CD14-positive monocyte (primary cell): Measurements from ENCODE around the gene CSGALNACT2. TPM values are rescaled to one million over a fixed set of nuclear protein-coding genes. Genes with fewer than 3 reads are reported as not detected.

Experiments used
- DNase-seq, 3 donors: peaks; one replicate each; pipeline ENCODE4 v3.0.0-alpha.2; 2011 to 2022
- H2AFZ ChIP-seq: 2 replicates; pipeline ENCODE4 v1.6.0; 2012; ENCODE audit warnings: mild to moderate bottlenecking, low read depth, low read length, inconsistent platforms; ENCODE audit not compliant: insufficient read depth, poor library complexity, severe bottlenecking
- H3K27ac ChIP-seq, 2 donors: 1 replicate in 1 of 2; 2 replicates in 1 of 2; pipeline ENCODE4 v1.5.1; 2012 to 2013; ENCODE audit warnings: low read length in 2 of 2, control low read depth in 1 of 2, inconsistent platforms in 1 of 2, low read depth in 1 of 2, mild to moderate bottlenecking in 1 of 2
- H3K27me3 ChIP-seq, 2 donors: one replicate each; pipeline versions ENCODE4 v1.6.0 to v1.6.1; 2011 to 2013; ENCODE audit warnings: low read length in 2 of 2; ENCODE audit not compliant: control insufficient read depth in 2 of 2, insufficient read depth in 2 of 2
- H3K36me3 ChIP-seq, 2 donors: replicated peaks in 1 of 2; 1 replicate in 1 of 2; 2 replicates in 1 of 2; pipeline versions ENCODE4 v1.5.1 to v1.6.1; 2012 to 2013; ENCODE audit warnings: low read length in 2 of 2, control low read depth in 1 of 2, inconsistent platforms in 1 of 2, mild to moderate bottlenecking in 1 of 2; ENCODE audit not compliant: insufficient read depth in 2 of 2, control insufficient read depth in 1 of 2
- H3K4me1 ChIP-seq, 2 donors: 1 replicate in 1 of 2; 2 replicates in 1 of 2; pipeline versions ENCODE4 v1.5.1 to v1.6.1; 2012 to 2013; ENCODE audit warnings: low read length in 2 of 2, control low read depth in 1 of 2, inconsistent platforms in 1 of 2, mild to moderate bottlenecking in 1 of 2, moderate library complexity in 1 of 2; ENCODE audit not compliant: insufficient read depth in 2 of 2, control insufficient read depth in 1 of 2
- H3K4me2 ChIP-seq: replicated peaks from 2 replicates; pipeline ENCODE3; 2012; ENCODE audit warnings: low read length, moderate library complexity, mild to moderate bottlenecking; ENCODE audit not compliant: poor library complexity, severe bottlenecking; ENCODE audit errors: extremely low read depth
- H3K4me3 ChIP-seq, 3 experiments: fragments of 200-600 bp in 1 of 3; sonication (generic) in 1 of 3; replicated peaks in 1 of 3; 1 replicate in 2 of 3; 2 replicates in 1 of 3; pipeline ENCODE4 v1.5.1; 2011 to 2013; ENCODE audit warnings: low read length in 3 of 3, mild to moderate bottlenecking in 3 of 3, control low read depth in 2 of 3, low read depth in 2 of 3, inconsistent platforms in 1 of 3, moderate library complexity in 1 of 3
- H3K79me2 ChIP-seq: 2 replicates; pipeline ENCODE4 v1.6.0; 2012; ENCODE audit warnings: mild to moderate bottlenecking, control low read depth, inconsistent platforms, low read length, moderate library complexity; ENCODE audit not compliant: insufficient read depth
- H3K9ac ChIP-seq: 2 replicates; pipeline ENCODE4 v1.6.0; 2017; ENCODE audit warnings: low read length, mild to moderate bottlenecking; ENCODE audit not compliant: insufficient read depth, poor library complexity, severe bottlenecking
- H3K9me3 ChIP-seq, 2 donors: replicated peaks in 1 of 2; 1 replicate in 1 of 2; 2 replicates in 1 of 2; pipeline versions ENCODE4 v1.5.1 to v1.6.1; 2012 to 2013; ENCODE audit warnings: low read length in 2 of 2, control low read depth in 1 of 2; ENCODE audit not compliant: control insufficient read depth in 1 of 2, insufficient read depth in 1 of 2
- H4K20me1 ChIP-seq: 2 replicates; pipeline ENCODE4 v1.6.0; 2012; ENCODE audit warnings: mild to moderate bottlenecking, low read length, control low read depth, moderate library complexity; ENCODE audit not compliant: insufficient read depth
- H3K27ac Mint-ChIP-seq, 7 donors: one replicate each; pipeline ENCODE4 v1.8.0; 2020; ENCODE audit warnings: mild to moderate bottlenecking in 7 of 7, mixed read lengths in 7 of 7, moderate library complexity in 6 of 7, inconsistent platforms in 2 of 7
- H3K27me3 Mint-ChIP-seq, 3 donors: one replicate each; pipeline ENCODE4 v1.8.0; 2021 to 2022; ENCODE audit warnings: low read depth in 3 of 3, mild to moderate bottlenecking in 3 of 3, mixed read lengths in 3 of 3, moderate library complexity in 3 of 3, inconsistent platforms in 1 of 3
- H3K36me3 Mint-ChIP-seq, 2 donors: one replicate each; pipeline ENCODE4 v1.8.0; 2020; ENCODE audit warnings: mixed read lengths in 2 of 2, inconsistent platforms in 1 of 2, mild to moderate bottlenecking in 1 of 2
- H3K4me1 Mint-ChIP-seq: one replicate; pipeline ENCODE4 v1.8.0; 2020; ENCODE audit warnings: mild to moderate bottlenecking, mixed read lengths
- H3K4me3 Mint-ChIP-seq, 2 donors: one replicate each; pipeline ENCODE4 v1.8.0; 2020; ENCODE audit warnings: mild to moderate bottlenecking in 2 of 2, mixed read lengths in 2 of 2, moderate library complexity in 1 of 2
- H3K9me3 Mint-ChIP-seq, 7 donors: one replicate each; pipeline ENCODE4 v1.8.0; 2020 to 2022; ENCODE audit warnings: mixed read lengths in 7 of 7, mild to moderate bottlenecking in 6 of 7, moderate library complexity in 6 of 7, inconsistent platforms in 2 of 7
- CTCF ChIP-seq: fragments of 200-600 bp; IDR thresholded peaks from one replicate; pipeline ENCODE4 v1.8.0; 2022; ENCODE audit warnings: antibody characterized with exemption, mild to moderate bottlenecking
- WGBS: methylation state at CpG from one replicate; pipeline ENCODE4 v1.1.5; 2013; ENCODE audit warnings: missing lambda C conversion rate; ENCODE audit not compliant: insufficient coverage; 5-methylcytosine and 5-hydroxymethylcytosine counted together
- intact Hi-C, 2 donors: fragments of 100-400 bp; cut with micrococcal nuclease; formaldehyde crosslinking; loops; one replicate each; pipeline versions ENCODE4 v1.15.0 to v1.15.1; 2023
- polyA plus RNA-seq, 3 donors: library from polyadenylated mRNA; depleted of rRNA in 1 of 3; unstranded in 2 of 3; stranded (reverse) in 1 of 3; fragments of 300-500 nt in 2 of 3; fragments of >200 nt in 1 of 3; fragmentation: Illumina TruSeq in 2 of 3; gene quantifications; 1 replicate in 2 of 3; 2 replicates in 1 of 3; pipeline ENCODE4 v1.2.3, GENCODE V29; 2012 to 2021

CSGALNACT2 gene
- polyA plus RNA-seq, 3 donors = 43.7 to 80.1 (median 48.2) TPM

GRCh38 chr10:43166880-43167497, 28.7 kb downstream of the CSGALNACT2 start:
- Histone ChIP-seq H3K36me3 (peaks cover 52 to 80% of the 10 kb centered on the region in 2 donors), H3K4me1 (peaks cover 25 to 40% of the 10 kb centered on the region in 2 donors), H3K79me2 (peaks cover 89% of the 10 kb centered on the region), H2AFZ (no peak overlapping the region), H3K27ac (peak overlapping the region in 1 of 2 donors; percentile 60), H3K9me3 (no peaks in the 10 kb centered on the region), H3K9ac (no peak overlapping the region), H3K4me2 (no peak overlapping the region), H3K27me3 (no peaks in the 10 kb centered on the region), H3K4me3 (no peak overlapping the region), H4K20me1 (peaks cover 91% of the 10 kb centered on the region)
- Mint-ChIP-seq H3K27me3 (no peaks in the 10 kb centered on the region), H3K9me3 (peaks cover 0 to 3% (median 0%) of the 10 kb centered on the region in 7 donors), H3K36me3 (peaks cover 62 to 70% of the 10 kb centered on the region in 2 donors), H3K4me3 (no peak overlapping the region), H3K27ac (peak overlapping the region; percentile 71 to 91 (median 76)), H3K4me1 (peaks cover 32% of the 10 kb centered on the region)
- intact Hi-C loops = no loop called here
- no peak for TF ChIP-seq CTCF
- peak in 2 of 3 donors; percentile 24 to 29 for DNase-seq

GRCh38 chr10:43167498-43167889, 29.2 kb downstream of the CSGALNACT2 start:
- Histone ChIP-seq H3K4me2 (no peak overlapping the region), H3K27ac (no peak overlapping the region), H3K9me3 (no peaks in the 10 kb centered on the region), H3K4me1 (peaks cover 26 to 39% of the 10 kb centered on the region in 2 donors), H3K36me3 (peaks cover 51 to 80% of the 10 kb centered on the region in 2 donors), H3K9ac (no peak overlapping the region), H3K79me2 (peaks cover 89% of the 10 kb centered on the region), H4K20me1 (peaks cover 91% of the 10 kb centered on the region), H3K4me3 (no peak overlapping the region), H2AFZ (no peak overlapping the region), H3K27me3 (no peaks in the 10 kb centered on the region)
- Mint-ChIP-seq H3K27ac (peak overlapping the region in 4 of 7 donors; percentile 71 to 91 (median 76)), H3K9me3 (peaks cover 0 to 3% (median 0%) of the 10 kb centered on the region in 7 donors), H3K4me1 (peaks cover 34% of the 10 kb centered on the region), H3K36me3 (peaks cover 63 to 71% of the 10 kb centered on the region in 2 donors), H3K27me3 (no peaks in the 10 kb centered on the region), H3K4me3 (no peak overlapping the region)
- WGBS = no CpG with 5 or more reads among the region's 2 CpGs
- DNase-seq = peak in 2 of 3 donors; percentile 20 to 53
- intact Hi-C loops = no loop called here
- no peak for TF ChIP-seq CTCF
